Measurements from ENCODE around the gene PICALM. TPM values are rescaled to one million over a fixed set of nuclear protein-coding genes. Genes with fewer than 3 reads are reported as not detected.

The PICALM gene
- total and polyA plus RNA-seq, 2 donors (not counting 3 experiments of a cell fraction or from before 2014, with no cell fraction given), result 181 to 202 TPM

DNA sequence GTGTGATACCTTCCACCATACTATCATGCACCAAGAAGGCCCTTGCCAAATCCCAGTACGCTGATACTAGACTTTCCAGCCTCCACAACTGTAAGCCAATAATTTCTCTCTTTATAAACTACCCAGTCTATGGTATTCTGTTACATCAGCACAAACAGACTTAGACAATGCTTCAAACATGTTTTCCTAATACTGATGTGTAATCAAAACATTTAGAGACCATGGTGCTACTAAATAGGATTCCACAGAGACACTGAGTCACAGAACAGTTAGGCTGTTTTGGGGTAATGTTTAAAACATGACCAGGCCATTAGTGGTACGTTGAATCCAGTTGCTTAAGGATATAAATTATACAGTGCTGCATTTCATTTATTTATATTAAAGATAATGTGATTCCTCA, 103.7 kb downstream of the PICALM start:
- dilution Hi-C loops (cut with MboI; ENCODE audit: extremely low pct_ligation_motif_present, low sequenced_read_pairs), result no loop called here
- Histone ChIP-seq H3K9me3 (replicated peaks; ENCODE audit: control insufficient read depth, insufficient read depth, low read length) (no peaks in the 10 kb centered on the region), H3K4me2 (ENCODE audit: insufficient read depth, low read length) (no peak overlapping the region), H3K27ac (ENCODE audit: insufficient read depth, low read depth, low read length) (no peak overlapping the region), H2AFZ (ENCODE audit: low read depth, low read length) (no peak overlapping the region), H3K36me3 (ENCODE audit: control insufficient read depth in 2 of 2, extremely low read depth in 1 of 2, insufficient read depth in 2 of 2, low read length in 2 of 2) (peaks cover 2 to 23% of the 10 kb centered on the region in 2 experiments), H4K20me1 (replicated peaks; ENCODE audit: control insufficient read depth, extremely low read depth, insufficient read depth, low read length) (no peaks in the 10 kb centered on the region), H3K9ac (replicated peaks; ENCODE audit: extremely low read depth, insufficient read depth, low read length) (no peak overlapping the region), H3K27me3 (ENCODE audit: control insufficient read depth in 2 of 2, insufficient read depth in 2 of 2, low read length in 2 of 2) (no peaks in the 10 kb centered on the region), H3K4me1 (ENCODE audit: control insufficient read depth, extremely low read depth, insufficient read depth, low read length) (peaks cover 44% of the 10 kb centered on the region), H3K79me2 (ENCODE audit: control insufficient read depth, insufficient read depth, low read length) (peaks cover 31% of the 10 kb centered on the region), H3K4me3 (replicated peaks in 1 of 3; ENCODE audit: insufficient read depth in 1 of 3, low read depth in 1 of 3, low read length in 3 of 3) (no peak overlapping the region), H3K9me1 (replicated peaks; ENCODE audit: control insufficient read depth, extremely low read depth, insufficient read depth, low read length) (no peaks in the 10 kb centered on the region)
- intact Hi-C loops (cut with micrococcal nuclease), result no loop called here
- ChIA-PET POLR2A (no interaction called here), CTCF (no interaction called here)
- no peak for DNase-seq (ENCODE audit: low read depth, low spot score)
- BruUV-seq (replicated peaks), result no TSS peak
- FAIRE-seq, result no peak
- TF ChIP-seq GATA2 (IDR thresholded peaks at IDR 0.05; ENCODE audit: insufficient read depth, insufficient read length, low read depth, low read length), result no peak
- no peak for TF ChIP-seq EZH2 (IDR thresholded peaks at IDR 0.05; ENCODE audit: borderline replicate concordance, low read depth, low read length, severe bottlenecking)
- no peak for TF ChIP-seq JUN (IDR thresholded peaks at IDR 0.05; ENCODE audit: borderline replicate concordance, insufficient read depth, insufficient read length, low read depth)
- TF ChIP-seq, protein P1, sequence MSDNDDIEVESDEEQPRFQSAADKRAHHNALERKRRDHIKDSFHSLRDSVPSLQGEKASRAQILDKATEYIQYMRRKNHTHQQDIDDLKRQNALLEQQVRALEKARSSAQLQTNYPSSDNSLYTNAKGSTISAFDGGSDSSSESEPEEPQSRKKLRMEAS (IDR thresholded peaks at IDR 0.05; ENCODE audit: insufficient read depth, insufficient read length), result no peak
- TF ChIP-seq MYC (IDR thresholded peaks at IDR 0.05; ENCODE audit: low read depth, low read length), result no peak
- no peak for TF ChIP-seq POLR2A (IDR thresholded peaks at IDR 0.05; ENCODE audit: low read depth, low read length)
- TF ChIP-seq FOS (IDR thresholded peaks at IDR 0.05; ENCODE audit: borderline replicate concordance, insufficient read depth, low read length), result no peak
- TF ChIP-seq, protein P2, sequence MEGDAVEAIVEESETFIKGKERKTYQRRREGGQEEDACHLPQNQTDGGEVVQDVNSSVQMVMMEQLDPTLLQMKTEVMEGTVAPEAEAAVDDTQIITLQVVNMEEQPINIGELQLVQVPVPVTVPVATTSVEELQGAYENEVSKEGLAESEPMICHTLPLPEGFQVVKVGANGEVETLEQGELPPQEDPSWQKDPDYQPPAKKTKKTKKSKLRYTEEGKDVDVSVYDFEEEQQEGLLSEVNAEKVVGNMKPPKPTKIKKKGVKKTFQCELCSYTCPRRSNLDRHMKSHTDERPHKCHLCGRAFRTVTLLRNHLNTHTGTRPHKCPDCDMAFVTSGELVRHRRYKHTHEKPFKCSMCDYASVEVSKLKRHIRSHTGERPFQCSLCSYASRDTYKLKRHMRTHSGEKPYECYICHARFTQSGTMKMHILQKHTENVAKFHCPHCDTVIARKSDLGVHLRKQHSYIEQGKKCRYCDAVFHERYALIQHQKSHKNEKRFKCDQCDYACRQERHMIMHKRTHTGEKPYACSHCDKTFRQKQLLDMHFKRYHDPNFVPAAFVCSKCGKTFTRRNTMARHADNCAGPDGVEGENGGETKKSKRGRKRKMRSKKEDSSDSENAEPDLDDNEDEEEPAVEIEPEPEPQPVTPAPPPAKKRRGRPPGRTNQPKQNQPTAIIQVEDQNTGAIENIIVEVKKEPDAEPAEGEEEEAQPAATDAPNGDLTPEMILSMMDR (IDR thresholded peaks at IDR 0.05; ENCODE audit: extremely low read depth in 1 of 2, insufficient read depth in 1 of 2, low read depth in 1 of 2, low read length in 2 of 2), result no peak
- TF ChIP-seq POLR2AphosphoS5 (IDR thresholded peaks at IDR 0.05; ENCODE audit: insufficient read depth, low read depth, low read length), result no peak

All from endothelial cell of umbilical vein (primary cell).